RWPE2 (cell line): ENCODE measurements around the gene DYNC1LI2.

ENCODE experiments used
- ATAC-seq: fragments of 200-7000 bp; cut with Tn5 transposase; 3 replicates; pipeline ENCODE4 v1.9.1; 2021; ENCODE audit warnings: low read depth
- DNase-seq: peaks from one replicate; pipeline ENCODE4 v3.0.0-alpha.2; 2020; ENCODE audit warnings: low spot score
- H3K27ac ChIP-seq: fragments of 450-650 bp; 2 replicates; pipeline ENCODE4 v1.5.1; 2017; ENCODE audit warnings: mild to moderate bottlenecking; ENCODE audit not compliant: poor library complexity, severe bottlenecking
- H3K27me3 ChIP-seq: fragments of 250-450 bp; sonication (Bioruptor Pico); 2 replicates; pipeline ENCODE4 v1.5.1; 2021; ENCODE audit warnings: mild to moderate bottlenecking, moderate library complexity; ENCODE audit not compliant: insufficient read depth, poor library complexity, severe bottlenecking
- H3K36me3 ChIP-seq: fragments of 250-450 bp; sonication (Bioruptor Pico); 2 replicates; pipeline ENCODE4 v1.5.1; 2020; ENCODE audit warnings: low read depth, mild to moderate bottlenecking, moderate library complexity
- H3K4me1 ChIP-seq: fragments of 250-450 bp; sonication (Bioruptor Pico); 2 replicates; pipeline ENCODE4 v1.5.1; 2021; ENCODE audit warnings: mild to moderate bottlenecking, moderate library complexity; ENCODE audit not compliant: insufficient read depth, poor library complexity, severe bottlenecking
- H3K4me3 ChIP-seq: fragments of 250-450 bp; sonication (Bioruptor Pico); 2 replicates; pipeline ENCODE4 v1.5.1; 2021; ENCODE audit warnings: mild to moderate bottlenecking, moderate library complexity; ENCODE audit not compliant: severe bottlenecking
- H3K9me3 ChIP-seq: fragments of 250-450 bp; sonication (Bioruptor Pico); 2 replicates; pipeline ENCODE4 v1.5.1; 2021; ENCODE audit warnings: mild to moderate bottlenecking, moderate library complexity; ENCODE audit not compliant: severe bottlenecking
- TF ChIP-seq, protein P1 (sequence below): fragments of 450-650 bp; IDR thresholded peaks from one replicate; pipeline ENCODE4 v1.5.1; 2017; ENCODE audit warnings: mild to moderate bottlenecking, moderate library complexity; ENCODE audit not compliant: poor library complexity, severe bottlenecking

DYNC1LI2 gene

DNA sequence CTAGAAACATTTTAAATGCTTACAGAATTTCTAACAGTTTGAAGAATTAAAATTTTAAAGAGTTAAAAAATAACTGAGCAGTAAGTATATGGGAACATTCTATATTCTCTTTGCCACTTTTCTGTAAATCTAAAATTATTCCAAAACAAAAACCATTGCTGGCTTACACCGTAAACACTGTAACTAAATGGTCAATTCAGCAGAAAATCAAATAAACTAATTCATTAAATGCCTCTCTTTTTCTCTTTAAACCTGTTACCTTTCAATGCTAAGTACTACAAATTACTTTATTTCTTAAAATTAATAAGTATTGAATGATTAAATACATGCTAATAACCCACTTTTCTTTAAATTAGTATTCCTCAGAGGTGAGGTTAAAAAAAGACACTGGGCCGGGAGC, 36.0 kb upstream of the DYNC1LI2 start:
- ATAC-seq (no peak), DNase-seq (no peak)
- TF ChIP-seq, protein P1, sequence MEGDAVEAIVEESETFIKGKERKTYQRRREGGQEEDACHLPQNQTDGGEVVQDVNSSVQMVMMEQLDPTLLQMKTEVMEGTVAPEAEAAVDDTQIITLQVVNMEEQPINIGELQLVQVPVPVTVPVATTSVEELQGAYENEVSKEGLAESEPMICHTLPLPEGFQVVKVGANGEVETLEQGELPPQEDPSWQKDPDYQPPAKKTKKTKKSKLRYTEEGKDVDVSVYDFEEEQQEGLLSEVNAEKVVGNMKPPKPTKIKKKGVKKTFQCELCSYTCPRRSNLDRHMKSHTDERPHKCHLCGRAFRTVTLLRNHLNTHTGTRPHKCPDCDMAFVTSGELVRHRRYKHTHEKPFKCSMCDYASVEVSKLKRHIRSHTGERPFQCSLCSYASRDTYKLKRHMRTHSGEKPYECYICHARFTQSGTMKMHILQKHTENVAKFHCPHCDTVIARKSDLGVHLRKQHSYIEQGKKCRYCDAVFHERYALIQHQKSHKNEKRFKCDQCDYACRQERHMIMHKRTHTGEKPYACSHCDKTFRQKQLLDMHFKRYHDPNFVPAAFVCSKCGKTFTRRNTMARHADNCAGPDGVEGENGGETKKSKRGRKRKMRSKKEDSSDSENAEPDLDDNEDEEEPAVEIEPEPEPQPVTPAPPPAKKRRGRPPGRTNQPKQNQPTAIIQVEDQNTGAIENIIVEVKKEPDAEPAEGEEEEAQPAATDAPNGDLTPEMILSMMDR: no peak
- Histone ChIP-seq H3K4me1 (no peaks in the 10 kb centered on the region), H3K9me3 (no peaks in the 10 kb centered on the region), H3K27ac (no peak overlapping the region), H3K36me3 (no peaks in the 10 kb centered on the region), H3K27me3 (no peaks in the 10 kb centered on the region), H3K4me3 (no peak overlapping the region)

DNA sequence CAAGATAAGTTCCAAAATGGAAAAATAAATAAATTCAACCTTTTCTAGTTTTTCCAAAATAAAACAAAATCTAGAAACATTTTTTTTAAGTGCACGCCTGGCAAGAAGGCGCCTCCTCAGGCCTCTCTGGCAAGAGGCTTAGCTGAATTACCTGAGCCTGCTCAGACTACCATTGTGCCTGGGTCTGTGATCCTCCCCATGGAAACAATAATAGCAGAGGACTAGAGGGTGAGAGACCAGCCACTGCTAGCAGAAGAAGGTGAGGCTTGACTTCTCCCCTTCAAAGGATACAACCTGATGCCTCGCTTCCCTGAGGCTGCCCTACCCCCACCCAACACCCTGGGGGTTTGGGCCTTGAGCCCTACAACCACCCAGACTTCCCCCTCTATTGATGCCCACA, 35.1 kb upstream of the DYNC1LI2 start:
- Histone ChIP-seq H3K27me3 (no peaks in the 10 kb centered on the region), H3K4me3 (no peak overlapping the region), H3K27ac (no peak overlapping the region), H3K9me3 (no peaks in the 10 kb centered on the region), H3K36me3 (no peaks in the 10 kb centered on the region), H3K4me1 (no peaks in the 10 kb centered on the region)
- DNase-seq (no peak), ATAC-seq (no peak)
- TF ChIP-seq, protein P1: no peak

DNA sequence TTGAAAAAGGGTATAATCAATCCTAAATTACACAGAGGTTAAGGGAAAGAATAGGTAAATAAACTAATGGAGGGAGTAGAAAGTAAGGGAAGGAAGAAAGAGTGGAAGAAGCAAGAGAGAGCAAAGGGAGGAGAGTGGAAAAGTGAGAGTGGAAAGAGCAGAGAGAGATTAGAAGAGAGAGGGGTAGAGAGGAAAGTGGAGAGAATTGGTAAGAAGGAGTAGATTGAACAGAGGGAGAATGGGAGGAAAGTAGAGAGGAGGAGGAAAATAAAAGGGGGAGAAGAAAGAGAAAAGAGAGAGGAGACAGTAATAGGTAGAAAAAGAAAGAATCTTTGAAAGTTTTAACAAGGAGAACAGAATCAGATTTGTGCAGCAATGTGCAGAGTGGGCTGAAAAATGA, 25.0 kb upstream of the DYNC1LI2 start:
- no peak for ATAC-seq
- Histone ChIP-seq H3K9me3 (no peaks in the 10 kb centered on the region), H3K4me3 (no peak overlapping the region), H3K27ac (no peak overlapping the region), H3K27me3 (no peaks in the 10 kb centered on the region), H3K36me3 (no peaks in the 10 kb centered on the region), H3K4me1 (no peaks in the 10 kb centered on the region)
- no peak for DNase-seq
- TF ChIP-seq, protein P1: no peak

DNA sequence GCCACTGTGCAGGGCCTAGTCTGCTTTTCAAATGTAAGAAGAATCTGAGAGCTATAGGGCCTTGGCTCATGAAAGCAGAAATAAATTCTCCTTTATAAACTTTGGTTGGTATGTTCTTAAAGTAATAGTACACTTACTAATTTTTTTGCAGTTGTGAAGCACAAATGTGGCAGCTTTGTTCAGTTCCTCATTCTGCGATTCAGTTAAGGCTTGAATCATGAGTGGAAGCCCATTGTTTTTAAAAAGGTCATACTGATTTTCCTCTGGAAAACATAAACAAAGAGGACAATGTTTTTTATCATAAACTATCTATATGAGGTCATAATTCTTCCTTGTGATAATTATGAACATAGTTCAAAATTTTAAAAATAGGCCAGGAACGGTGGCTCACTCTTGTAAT, 23.6 kb upstream of the DYNC1LI2 start:
- no peaks in the 10 kb centered on the region for H3K9me3 ChIP-seq
- H3K27me3 ChIP-seq: no peaks in the 10 kb centered on the region
- no peaks in the 10 kb centered on the region for H3K4me1 ChIP-seq
- H3K27ac ChIP-seq: no peak overlapping the region
- H3K36me3 ChIP-seq: no peaks in the 10 kb centered on the region
- ATAC-seq (no peak), DNase-seq (no peak)
- TF ChIP-seq, protein P1: no peak
- no peak overlapping the region for H3K4me3 ChIP-seq

DNA sequence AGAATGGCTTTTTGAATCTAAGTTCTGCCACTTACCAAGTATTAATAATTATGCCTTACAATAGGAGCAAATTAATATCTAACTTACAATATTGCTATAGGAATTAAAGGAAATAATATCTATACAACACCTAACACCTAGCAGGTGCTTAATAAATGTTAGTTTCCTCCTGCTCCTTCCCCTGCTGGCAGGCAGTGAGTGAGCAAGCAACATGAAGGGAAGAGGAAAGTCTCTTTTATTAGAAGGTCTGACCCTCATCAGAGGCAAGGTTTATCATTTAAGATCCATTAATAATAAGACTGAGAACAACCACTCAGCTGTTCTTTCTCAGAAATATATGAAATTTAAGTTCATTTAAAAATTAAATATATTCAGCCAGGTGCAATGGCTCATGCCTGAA, 6.7 kb upstream of the DYNC1LI2 start:
- TF ChIP-seq, protein P1: no peak
- H3K27me3 ChIP-seq: no peaks in the 10 kb centered on the region
- DNase-seq: no peak
- H3K4me1 ChIP-seq: no peaks in the 10 kb centered on the region
- H3K27ac ChIP-seq: no peak overlapping the region
- H3K36me3 ChIP-seq: no peaks in the 10 kb centered on the region
- no peak for ATAC-seq
- no peak overlapping the region for H3K4me3 ChIP-seq
- no peaks in the 10 kb centered on the region for H3K9me3 ChIP-seq
